WERI-Rb-1 (cell line): ENCODE data around the gene GNAT1.

Experiments
- DNase-seq: peaks from one replicate; pipeline ENCODE4 v3.0.0-alpha.2; 2020
- H3K27ac ChIP-seq: fragments of 250-450 bp; sonication (Bioruptor Pico); 2 replicates; pipeline ENCODE4 v1.5.1; 2020; ENCODE audit warnings: mild to moderate bottlenecking, moderate library complexity
- H3K27me3 ChIP-seq: fragments of 250-450 bp; sonication (Bioruptor Pico); 2 replicates; pipeline ENCODE4 v1.5.1; 2021; ENCODE audit warnings: mild to moderate bottlenecking, low read depth, moderate library complexity; ENCODE audit not compliant: insufficient read depth, severe bottlenecking
- H3K36me3 ChIP-seq: fragments of 250-450 bp; sonication (Bioruptor Pico); 2 replicates; pipeline ENCODE4 v1.5.1; 2020; ENCODE audit warnings: mild to moderate bottlenecking, moderate library complexity
- H3K4me3 ChIP-seq: 2 replicates; pipeline ENCODE4 v1.5.1; 2011; ENCODE audit warnings: low read depth, mild to moderate bottlenecking, control low read depth, low read length
- H3K9me3 ChIP-seq: fragments of 250-450 bp; sonication (Bioruptor Pico); 2 replicates; pipeline ENCODE4 v1.5.1; 2021; ENCODE audit warnings: mild to moderate bottlenecking, moderate library complexity; ENCODE audit not compliant: severe bottlenecking
- CTCF ChIP-seq: IDR thresholded peaks from 2 replicates; pipeline ENCODE4 v1.5.1; 2011; ENCODE audit warnings: low read depth, mild to moderate bottlenecking, control low read depth, inconsistent platforms, low read length

The GNAT1 gene

GRCh38 chr3:50230794-50231125 is 39.4 kb downstream of the GNAT1 start:
- H3K36me3 ChIP-seq = no peaks in the 10 kb centered on the region
- H3K9me3 ChIP-seq = no peaks in the 10 kb centered on the region
- no peak overlapping the region for H3K4me3 ChIP-seq
- H3K27me3 ChIP-seq = no peaks in the 10 kb centered on the region
- TF ChIP-seq CTCF = no peak
- DNase-seq = no peak
- no peak overlapping the region; the same call in 1 of the 2 replicates for H3K27ac ChIP-seq

GRCh38 chr3:50231581-50231980 is 40.2 kb downstream of the GNAT1 start:
- DNase-seq = peak; percentile 63
- no peaks in the 10 kb centered on the region for H3K36me3 ChIP-seq
- H3K9me3 ChIP-seq = no peaks in the 10 kb centered on the region
- no peak for TF ChIP-seq CTCF
- H3K27me3 ChIP-seq = no peaks in the 10 kb centered on the region
- H3K4me3 ChIP-seq = no peak overlapping the region
- peak overlapping the region; percentile 44 for H3K27ac ChIP-seq

- H3K27ac ChIP-seq = peak overlapping the region; percentile 44; the same call in 1 of the 2 replicates
- TF ChIP-seq CTCF = no peak
- DNase-seq = no peak
Observed at GRCh38 chr3:50232303-50232702, 40.9 kb downstream of the GNAT1 start.

GRCh38 chr3:50233176-50233575 is 41.8 kb downstream of the GNAT1 start:
- no peak for DNase-seq
- Histone ChIP-seq H3K27ac (no peak overlapping the region), H3K4me3 (no peak overlapping the region), H3K9me3 (no peaks in the 10 kb centered on the region), H3K36me3 (no peaks in the 10 kb centered on the region), H3K27me3 (no peaks in the 10 kb centered on the region)
- no peak for TF ChIP-seq CTCF

More at GRCh38 chr3:50232303-50232702, 40.9 kb downstream of the GNAT1 start:
- H3K36me3 ChIP-seq = no peaks in the 10 kb centered on the region
- H3K27me3 ChIP-seq = no peaks in the 10 kb centered on the region
- H3K4me3 ChIP-seq = no peak overlapping the region
- no peaks in the 10 kb centered on the region for H3K9me3 ChIP-seq

- Histone ChIP-seq H3K4me3 (peak within 1 kb of the TSS; percentile 41), H3K27me3 (no peaks in the 10 kb centered on the region), H3K27ac (peak within 1 kb of the TSS; percentile 68), H3K36me3 (peaks cover 4% of the 10 kb centered on the region), H3K9me3 (no peaks in the 10 kb centered on the region)
- TF ChIP-seq CTCF = no peak
- peak; percentile 99 for DNase-seq
Observed at GRCh38 chr3:50235716-50236483, 44.5 kb downstream of the GNAT1 start, which contains the start of gene GNAI2. GNAI2 (plus strand) TSS chr3:50236204; CDS start chr3:50236336, 132 bp downstream.
